Heart left ventricle (tissue), 13 donors: ENCODE measurements around the gene RPP40.

Experiments
- POLR2A ChIP-seq, 2 donors: fragments of 450-650 bp; IDR thresholded peaks; one replicate each; pipeline ENCODE4 v1.6.1; 2017; ENCODE audit warnings: antibody characterized with exemption in 2 of 2, mild to moderate bottlenecking in 2 of 2, moderate library complexity in 2 of 2
- TF ChIP-seq, protein P1 (sequence below), 12 donors: fragments of 200-600 bp; sonication (generic) in 4 of 12; IDR thresholded peaks; one replicate each; pipeline versions ENCODE4 v1.5.0 to v1.8.0; 2018 to 2022; ENCODE audit warnings: antibody characterized with exemption in 12 of 12, mild to moderate bottlenecking in 5 of 12
- donor health status: ischemic (EF 13 %, LVEDD 7.1; RV severe dilation, severe dysfunction).
- donor health status: DM: no; HTN: yes; CAD: no.
- donor health status: DM: no; HTN: no; CAD: no.
- donor health status: ischemic (EF 25% LVEDD 6.9; RV normal size, moderate dysfunction).
- donor health status: ischemic (EF 25% LVEDD 5.7; RV mildly dilated, moderate dysfunction).
- donor health status: ischemic (EF 35%, LVEDD 5.7; RV mildly dilated, moderate dysfunction).
- donor health status: nonischemic (EF 11% LVEDD 7.7; RV severe dilation, severe dysfunction).
- donor health status: DM: yes; HTN: yes; CAD: no.
- donor health status: PGD.
- donor health status: ischemic (EF 29% LVEDD 5.4; RV normal size, mild dysfunction).
- donor health status: nonischemic (EF 23%, LVEDD 6.1; RV moderate dilation, normal function).

DNA sequence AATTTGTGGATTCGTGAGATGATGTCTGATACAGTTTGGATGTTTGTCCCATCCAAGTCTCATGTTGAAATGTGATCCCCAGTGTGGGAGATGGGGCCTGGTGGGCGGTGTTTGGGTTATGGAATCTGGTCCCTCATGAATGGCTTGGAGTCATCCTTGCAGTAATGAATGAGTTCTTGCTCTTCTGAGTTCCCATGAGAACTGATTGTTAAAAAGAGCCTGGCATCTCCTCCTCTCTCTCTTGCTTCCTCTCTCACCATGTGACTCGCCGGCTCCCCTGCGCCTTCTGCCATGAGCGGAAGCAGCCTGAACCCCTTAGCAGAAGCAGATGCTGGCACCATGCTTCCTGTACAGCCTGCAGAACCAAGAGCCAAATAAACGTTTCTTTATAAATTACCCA is 30.5 kb upstream of the RPP40 start:
- no peak for TF ChIP-seq POLR2A (IDR thresholded peaks at IDR 0.05)
- TF ChIP-seq, protein P1, sequence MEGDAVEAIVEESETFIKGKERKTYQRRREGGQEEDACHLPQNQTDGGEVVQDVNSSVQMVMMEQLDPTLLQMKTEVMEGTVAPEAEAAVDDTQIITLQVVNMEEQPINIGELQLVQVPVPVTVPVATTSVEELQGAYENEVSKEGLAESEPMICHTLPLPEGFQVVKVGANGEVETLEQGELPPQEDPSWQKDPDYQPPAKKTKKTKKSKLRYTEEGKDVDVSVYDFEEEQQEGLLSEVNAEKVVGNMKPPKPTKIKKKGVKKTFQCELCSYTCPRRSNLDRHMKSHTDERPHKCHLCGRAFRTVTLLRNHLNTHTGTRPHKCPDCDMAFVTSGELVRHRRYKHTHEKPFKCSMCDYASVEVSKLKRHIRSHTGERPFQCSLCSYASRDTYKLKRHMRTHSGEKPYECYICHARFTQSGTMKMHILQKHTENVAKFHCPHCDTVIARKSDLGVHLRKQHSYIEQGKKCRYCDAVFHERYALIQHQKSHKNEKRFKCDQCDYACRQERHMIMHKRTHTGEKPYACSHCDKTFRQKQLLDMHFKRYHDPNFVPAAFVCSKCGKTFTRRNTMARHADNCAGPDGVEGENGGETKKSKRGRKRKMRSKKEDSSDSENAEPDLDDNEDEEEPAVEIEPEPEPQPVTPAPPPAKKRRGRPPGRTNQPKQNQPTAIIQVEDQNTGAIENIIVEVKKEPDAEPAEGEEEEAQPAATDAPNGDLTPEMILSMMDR (IDR thresholded peaks at IDR 0.05) = no peak
